Fibroblast of skin of left biceps (primary cell): ENCODE results near the gene EIF6.
"Not testable (repeated sequence)": the region's sequence is repeated elsewhere in the genome, so short reads cannot be mapped to it uniquely, and the experiment has no call there.

ENCODE experiments used
- DNase-seq, 2 experiments: peaks; one replicate each; pipeline ENCODE4 v3.0.0-alpha.2; 2013; ENCODE audit warnings: low read depth in 2 of 2

EIF6 gene

DNA sequence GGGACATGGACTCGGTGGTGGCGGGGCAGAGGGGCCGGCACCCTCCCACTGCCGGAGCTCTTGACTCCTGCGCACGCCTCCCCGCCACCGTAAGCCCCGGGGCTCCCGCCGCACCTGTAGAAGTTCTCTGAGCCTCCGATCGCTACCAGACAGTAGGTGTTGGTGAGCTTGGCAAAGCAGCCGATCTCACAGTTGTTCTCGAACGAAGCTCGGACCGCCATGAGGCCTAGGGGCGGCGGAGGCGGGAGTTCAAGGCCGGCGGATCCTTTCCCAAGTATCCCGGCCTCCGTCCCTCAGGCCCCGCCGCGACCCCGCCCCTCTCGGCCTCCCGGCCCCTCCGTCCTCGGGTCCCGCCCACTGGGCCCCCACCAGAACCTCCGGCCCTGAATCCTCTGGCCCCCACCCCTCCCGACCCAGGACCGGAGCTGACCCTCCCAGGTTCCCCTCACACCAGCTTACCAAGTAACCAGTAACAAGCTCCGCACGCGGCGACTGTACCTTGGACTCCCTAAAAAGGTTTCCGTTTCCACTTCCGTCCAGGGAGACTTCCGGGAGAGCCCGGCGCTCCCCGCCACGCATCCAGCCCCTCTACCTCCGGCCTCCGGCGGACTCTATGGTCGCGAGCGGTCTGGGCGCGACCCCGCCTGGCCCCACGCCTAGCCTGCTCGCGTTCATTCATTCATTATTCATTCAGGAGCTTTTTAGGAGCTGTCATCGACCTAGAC is at the start of gene EIF6:
EIF6 (minus strand) TSS at position 506 of the 725 bp plus-strand sequence; CDS start at position 221, 285 bp downstream.
- DNase-seq = peak; percentile 67 to 76

GRCh38 chr20:35333606-35334005 is 49.0 kb upstream of the EIF6 start:
- DNase-seq = no peak

DNA sequence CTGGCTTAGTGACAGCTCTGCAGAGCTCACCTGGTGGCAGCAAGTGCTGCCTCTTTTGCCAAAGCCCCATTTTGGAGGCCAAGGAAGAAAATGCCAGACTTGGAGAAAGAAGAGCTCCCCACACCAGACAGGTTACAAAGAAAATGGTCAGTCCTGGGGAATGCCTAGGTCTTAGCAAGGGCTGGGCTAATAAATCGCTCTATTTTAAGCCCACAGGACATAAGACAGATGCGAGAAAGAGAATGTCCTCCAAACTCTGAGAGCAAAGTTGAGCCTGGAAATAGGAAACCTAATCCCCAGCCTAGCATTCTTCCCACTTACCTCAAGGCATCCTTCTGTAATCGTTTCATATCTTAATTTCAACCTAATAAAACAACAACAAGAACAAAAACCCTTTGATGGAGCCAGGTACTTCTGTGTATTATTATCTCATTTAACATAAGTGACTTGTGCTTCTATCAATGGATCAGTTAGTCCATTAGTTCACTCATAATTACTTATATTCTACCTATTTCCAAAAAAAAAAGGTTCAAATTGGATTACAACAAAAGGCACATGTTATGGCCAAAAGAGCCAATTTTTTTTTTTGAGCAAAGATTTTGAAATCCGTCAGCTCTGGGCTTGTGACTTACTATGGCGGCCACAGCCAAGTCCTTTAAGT is 48.1 kb upstream of the EIF6 start:
- no peak for DNase-seq

DNA sequence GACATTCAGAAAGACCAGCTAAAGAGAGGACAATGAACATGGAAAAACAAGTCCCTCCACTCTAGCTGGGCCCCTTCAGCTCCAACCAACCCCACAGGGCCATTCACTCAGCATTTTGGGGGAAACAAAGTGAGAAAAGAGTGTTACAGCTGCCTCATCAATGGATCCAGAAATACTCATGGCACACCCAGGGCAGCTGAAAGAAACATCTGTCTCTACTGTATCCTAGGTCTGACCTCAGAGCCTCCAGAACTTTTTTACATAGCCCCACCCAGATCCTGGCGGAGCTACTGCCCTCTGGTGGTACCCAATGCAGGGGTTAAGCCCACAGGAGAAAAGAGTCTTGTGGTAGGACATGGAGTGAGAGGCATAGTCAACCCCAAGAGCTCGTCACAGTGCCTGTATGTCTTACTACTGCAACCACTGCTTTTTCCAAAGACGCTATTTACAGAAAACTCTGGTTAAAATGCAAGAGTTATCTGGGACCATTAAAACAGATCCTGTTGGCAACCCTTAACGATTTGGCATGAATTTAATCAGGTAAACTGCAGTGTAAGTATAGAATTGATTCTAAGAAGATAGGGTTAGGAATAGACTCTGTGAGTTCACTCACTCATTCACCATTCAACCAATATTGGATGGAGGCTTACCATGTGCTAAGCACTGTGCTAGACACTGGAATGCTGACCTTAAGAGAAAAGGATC is 45.0 kb upstream of the EIF6 start:
- no peak for DNase-seq

- DNase-seq = no peak
Measured at GRCh38 chr20:35328689-35329088, 44.1 kb upstream of the EIF6 start.

- DNase-seq = no peak
Measured at GRCh38 chr20:35328095-35328685, 43.6 kb upstream of the EIF6 start.

DNA sequence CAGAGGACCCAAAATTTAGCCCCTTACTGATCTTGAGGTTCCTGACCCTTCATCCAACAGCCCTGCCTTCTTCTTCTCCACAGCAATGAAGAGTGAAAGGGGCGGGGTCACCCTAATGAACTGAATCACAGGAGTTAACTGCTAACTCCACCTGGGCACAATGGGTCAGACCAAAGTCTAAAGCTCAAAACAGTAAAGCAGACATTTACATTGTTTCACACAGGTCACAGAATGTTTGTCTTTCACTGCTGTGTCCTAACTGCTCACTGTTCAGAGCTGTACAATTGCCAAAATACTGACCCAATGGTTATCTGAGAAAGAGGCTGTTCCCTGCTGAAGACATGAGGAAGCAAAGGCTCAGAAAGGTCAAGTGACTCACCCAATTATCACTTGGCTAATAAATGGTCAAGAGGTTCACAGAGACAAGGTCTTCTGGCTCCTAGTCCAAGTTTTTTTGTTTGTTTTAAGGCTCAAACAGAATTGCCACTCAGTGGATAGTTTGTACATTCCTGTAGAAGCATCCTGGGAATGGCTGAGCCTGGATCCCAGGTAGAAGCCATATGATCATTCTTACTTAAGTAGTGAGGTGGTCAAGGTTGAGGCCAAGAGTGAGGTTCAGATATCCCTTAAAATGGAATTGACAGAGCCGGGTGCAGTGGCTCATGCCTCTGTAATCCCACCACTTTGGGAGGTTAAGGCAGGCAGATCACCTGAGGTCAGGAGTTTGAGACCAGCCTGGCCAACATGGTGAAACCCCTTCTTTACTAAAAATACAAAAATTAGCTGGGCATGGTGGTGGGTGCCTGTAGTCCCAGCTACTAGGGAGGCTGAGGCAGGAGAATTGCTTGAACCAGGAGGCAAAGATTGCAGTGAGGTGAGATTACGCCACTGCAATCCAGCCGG is 42.8 kb upstream of the EIF6 start:
- DNase-seq = no peak

DNA sequence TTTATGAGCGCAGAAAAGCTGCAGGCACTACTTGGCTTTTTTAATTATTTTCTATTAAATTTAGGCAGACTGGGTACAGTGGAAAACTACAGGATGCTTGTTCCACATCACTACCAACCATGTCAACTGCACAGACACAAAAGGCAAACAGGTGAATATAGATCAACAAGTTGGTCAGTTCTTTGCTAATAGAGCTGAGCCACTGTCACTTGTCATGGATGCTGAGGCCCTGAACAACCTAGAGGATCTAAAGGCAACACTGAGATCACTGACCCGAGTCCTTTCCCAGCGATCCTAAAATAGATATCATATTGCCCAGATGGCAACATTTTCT is 42.1 kb upstream of the EIF6 start:
- no peak for DNase-seq

DNA sequence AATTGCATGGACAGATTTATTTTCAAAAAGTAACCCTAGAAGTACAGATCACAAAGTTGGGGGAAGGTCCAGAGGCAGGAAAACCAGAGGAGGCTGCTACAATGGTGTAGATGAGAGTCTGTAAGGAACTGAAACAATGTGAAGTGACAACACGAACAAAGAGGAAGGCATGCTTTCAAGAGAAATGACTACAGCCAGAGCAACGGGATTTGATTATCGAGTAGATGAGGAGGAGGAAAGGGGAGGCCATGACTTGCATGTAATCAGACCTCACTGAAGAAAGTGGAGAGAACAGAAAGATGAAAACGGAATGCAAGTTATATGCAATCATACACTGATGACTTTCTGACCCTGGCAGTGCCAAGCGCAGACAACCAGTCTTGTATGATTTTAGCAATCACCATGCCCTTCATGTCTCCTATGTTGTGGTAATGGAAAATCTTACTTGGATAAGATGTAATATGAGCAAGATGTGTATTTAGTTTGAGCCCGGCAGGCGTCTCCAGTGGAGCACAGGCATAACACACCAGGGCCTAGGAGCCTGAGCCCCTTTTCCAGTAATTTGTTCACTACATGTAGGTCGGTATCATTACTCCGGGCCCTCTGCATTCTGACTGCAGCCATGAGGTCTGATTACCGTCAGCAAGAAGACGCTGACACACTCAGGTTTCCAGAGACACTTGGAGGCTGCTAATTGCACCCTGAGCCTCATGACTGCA is 41.6 kb upstream of the EIF6 start:
- DNase-seq = no peak

DNA sequence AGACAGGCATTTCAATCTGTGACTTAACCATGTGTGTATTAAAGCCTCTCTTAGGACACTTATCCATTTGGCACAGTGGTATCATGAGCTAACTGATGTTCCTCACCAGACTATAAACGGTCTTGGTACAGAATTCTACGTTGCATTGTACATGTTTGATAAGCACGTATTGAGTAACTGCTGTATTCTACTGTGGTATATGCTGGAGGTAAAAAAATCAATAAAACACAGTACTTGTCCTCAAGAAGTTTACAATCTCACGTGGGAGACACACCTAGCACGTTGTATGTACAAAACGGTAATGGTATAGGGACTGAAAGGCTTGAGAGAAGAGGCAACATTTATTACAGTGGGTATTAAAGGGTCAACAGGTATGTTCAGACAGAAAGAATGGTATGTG is 40.8 kb upstream of the EIF6 start:
- DNase-seq = no peak

DNA sequence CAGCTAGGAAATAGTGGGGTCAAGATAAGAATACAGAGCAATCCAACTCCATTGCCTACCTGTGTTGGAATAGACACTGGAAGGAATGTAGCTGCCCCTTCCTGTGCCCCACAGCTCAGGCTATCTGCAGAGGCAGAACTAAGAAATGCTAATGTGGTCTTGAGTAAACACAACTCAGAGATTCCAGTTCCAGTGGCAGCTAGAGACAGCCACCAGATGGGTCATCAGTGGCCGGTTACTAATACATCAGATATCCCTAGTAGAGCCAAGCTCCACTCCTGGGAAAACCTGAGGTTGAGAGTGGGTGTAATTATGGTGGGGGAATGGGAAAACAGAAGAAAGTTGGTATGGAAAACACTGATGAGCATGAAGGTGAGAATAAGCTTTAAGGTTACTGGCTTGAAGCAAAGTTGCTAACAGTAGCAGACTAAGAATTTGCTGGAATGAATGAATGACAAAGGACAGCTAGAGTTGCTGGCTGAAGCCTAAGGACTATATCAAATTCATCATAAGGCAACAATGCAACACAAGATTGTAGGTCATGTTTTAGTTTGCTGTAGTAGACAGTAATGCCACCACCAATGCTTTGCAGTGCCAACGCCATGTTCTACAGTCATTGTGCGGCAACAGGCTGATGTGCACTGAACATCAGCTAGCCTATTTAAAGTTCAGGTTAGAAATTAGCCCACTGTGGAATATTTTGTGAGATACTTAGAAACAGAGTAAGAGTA is 36.0 kb upstream of the EIF6 start:
- no peak for DNase-seq

DNA sequence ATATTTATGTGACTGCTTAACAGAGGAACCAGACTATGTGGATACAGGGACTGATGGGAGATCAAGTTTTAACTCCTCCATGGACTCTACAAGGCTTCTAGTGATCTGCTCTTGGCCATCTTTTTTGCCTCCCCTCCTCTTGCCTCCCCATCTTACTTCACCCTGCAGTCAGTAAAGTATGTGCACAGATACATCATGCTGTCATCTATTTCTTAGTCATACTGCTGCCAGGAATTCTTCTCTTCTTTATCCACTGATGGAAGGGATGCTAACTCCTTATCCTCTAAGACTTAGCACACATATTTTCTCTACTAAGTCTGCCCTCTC is 35.3 kb upstream of the EIF6 start:
- DNase-seq = no peak

DNA sequence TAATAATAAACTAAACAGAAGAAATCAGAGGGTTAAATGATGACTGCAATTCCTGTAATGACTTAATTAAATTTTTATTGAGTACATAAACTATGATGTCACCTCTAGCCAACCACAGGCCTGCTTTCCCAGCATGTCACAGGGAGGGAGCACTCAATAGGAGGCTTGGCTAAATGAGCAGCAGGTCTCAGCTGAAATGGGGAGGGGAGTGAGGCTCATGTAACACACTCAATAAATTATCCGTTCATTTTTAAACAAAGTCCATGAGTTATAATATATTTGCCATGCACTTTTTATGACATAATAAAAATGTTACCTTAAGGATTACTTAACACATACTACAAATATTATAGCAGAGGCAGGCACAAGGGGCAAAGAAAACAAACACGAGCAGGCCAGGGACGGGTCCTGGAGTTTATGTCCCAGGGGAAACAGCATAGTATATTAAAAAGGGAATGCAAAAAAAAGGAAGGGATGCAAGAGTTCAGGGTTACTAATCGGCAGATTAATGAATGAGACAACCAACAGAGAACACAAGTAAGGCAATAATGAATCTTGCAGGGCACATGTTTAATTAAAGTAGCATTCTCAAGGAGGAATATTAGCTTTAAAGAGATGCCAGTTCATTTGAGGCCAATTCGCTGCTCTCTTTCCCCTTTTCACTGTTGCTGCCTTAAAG is 34.8 kb upstream of the EIF6 start:
- DNase-seq = no peak

GRCh38 chr20:35318502-35319157 is 34.1 kb upstream of the EIF6 start:
- no peak for DNase-seq

DNA sequence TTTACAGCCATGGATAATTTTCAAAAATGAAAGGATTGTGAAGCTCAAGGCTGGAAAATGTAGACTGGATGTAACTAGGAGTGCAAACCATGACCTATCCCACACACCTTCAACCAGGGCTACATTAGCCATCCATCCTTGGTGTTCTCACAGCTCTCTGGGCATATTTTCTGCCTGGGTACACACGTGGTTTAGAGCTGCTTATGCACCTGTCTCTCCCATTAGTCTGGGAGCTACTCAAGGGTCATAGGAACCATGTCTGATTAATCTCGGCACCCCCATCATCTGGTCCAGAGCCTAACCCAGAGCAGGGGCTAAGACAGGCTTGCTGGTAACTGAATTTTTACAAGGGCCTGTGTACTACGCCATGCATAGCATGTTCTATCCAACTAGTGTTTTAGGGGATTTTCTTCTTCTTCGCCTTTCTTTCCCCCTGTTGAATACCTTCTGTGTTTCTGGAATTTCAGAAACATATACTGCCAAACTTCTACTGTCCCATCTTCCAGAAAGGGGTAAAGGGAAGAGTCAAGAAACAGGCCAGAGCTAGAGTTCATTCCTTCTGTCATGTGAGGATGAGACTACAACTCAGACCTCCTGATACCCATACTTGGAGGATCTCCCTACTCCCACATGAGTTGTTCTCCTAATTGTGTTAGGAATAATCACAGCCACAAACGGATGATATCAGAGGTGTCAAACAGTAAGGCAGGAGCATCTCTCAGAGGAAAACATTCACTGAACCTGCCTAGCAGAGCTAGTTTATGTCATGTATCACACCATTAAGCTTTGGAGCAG is 33.0 kb upstream of the EIF6 start:
- DNase-seq = no peak

- DNase-seq = no peak
Measured at GRCh38 chr20:35316086-35316485, 31.5 kb upstream of the EIF6 start.

DNA sequence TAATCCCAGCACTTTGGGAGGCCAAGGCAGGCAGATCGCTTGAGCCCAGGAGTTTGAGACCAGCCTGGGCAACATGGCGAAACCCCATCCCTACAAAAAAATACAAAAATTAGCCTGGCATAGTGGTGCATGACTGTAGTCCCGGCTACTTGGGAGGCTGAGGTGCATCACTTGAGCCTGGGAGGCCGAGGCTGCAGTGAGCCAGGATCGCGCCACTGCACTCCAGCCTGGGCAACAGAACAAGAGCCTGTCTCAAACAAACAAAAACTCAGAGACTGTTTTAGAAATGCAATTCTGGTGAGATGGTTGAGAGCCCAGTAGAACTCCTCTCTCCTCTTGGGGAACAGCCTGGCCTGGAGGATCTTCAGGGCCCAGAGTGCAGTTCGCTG is 31.1 kb upstream of the EIF6 start:
- not testable (repeated sequence) for DNase-seq

- no peak for DNase-seq
Measured at GRCh38 chr20:35314816-35315631, 30.5 kb upstream of the EIF6 start.
